Fibroblast of skin of back (primary cell): ENCODE data around the gene ADAM12.
"Not testable (repeated sequence)": the region's sequence is repeated elsewhere in the genome, so short reads cannot be mapped to it uniquely, and the experiment has no call there.

ENCODE experiments used
- DNase-seq: peaks from one replicate; pipeline ENCODE4 v3.0.0-alpha.2; 2013

Gene ADAM12

DNA sequence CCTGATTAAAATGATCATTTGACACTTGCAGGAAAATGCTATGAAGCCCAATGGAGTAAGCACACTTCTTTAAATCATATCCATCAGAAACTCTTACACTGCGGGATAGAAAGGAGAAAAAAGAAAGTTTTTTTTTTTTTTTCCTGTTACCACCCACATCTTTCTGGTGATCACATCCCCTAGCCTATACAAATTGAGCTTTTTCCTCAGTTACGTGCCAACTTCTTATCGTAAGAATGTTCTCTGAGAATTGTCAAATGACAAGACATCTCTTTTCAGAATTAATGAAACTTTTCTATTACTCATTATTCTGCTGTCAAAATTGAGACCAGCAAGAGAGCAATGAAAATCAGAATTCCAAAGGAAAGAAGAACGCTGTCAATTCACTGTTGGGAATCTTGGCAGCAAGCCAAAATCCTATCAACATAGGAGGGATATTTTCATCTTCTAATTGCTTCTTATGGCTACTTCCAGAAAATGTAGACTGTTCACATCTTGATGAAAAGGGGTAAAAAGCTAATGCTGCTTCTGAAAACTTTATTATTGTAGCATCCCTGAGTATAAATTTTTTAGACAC is 179.5 kb downstream of the ADAM12 start:
- peak; percentile 48 for DNase-seq

DNA sequence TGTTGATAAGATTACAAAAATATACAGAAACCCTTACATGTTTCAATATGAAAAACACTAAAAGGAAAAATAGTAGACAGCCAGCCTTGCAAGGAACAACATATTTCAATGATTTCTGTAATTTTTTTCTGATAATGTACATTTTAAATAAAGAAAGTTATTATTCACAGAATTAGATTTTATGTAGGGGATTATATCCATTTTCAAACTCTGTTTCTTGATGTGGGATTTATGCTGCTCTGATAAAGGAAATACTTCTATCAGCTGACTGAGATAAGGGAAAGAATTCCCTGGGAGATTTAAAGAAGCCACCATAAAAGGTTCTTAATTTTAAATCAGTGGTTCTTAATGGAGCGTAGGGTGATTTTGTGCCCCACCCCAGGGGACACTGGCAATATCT is 180.4 kb downstream of the ADAM12 start:
- no peak for DNase-seq

DNA sequence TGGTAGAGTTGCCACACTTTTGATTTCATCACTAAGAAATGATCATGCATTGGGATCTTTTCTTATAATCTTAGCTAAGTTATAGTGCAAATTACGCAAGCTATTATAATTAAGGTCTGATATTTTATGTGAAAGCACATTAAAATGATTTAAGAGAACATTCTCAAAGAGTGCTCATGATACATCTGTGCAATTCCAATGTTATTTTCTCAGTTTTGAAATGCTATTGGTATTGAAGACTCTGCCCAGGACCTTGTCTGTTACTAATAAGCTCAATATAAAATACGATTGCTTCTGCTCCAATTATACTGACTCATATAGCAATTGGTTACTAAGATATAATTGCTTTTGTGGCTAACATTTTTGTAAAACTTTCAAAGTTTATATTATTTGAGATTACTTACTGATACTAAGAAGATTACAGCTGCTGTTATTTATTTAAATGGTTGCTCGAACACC is 180.9 kb downstream of the ADAM12 start:
- no peak for DNase-seq

DNA sequence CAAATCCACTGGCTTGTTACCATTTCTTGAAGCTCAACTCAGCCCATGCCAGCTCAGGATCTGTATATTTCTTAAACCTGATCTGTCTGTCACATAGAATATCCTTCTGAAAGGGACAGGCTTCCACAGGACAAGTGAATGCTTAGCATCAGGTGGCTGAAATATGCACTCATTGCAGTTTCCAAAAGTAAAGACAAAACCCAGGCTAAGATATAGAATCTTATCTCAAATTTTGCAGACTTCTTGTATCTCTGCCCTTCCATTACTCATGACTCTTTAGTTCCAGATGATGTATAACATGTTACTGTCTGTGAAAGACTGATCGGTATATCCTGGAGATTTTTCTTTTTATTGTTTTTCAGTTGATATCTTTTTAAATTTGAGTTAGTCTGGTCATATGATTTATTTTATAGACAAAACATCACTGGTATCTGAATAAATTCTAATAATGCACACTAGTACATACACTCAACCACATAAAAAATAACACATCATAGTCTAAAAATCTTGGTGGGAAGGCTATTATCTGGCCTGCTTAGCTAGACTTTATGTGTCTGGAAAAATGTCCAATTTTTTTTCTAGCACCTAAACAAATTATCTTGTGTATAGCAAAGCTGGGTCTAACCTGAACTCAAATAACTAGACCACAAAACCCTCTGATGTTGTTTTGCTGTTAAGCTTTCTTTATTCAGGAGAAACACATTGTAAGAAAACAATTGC is 182.6 kb downstream of the ADAM12 start:
- DNase-seq, result peak; percentile 61

DNA sequence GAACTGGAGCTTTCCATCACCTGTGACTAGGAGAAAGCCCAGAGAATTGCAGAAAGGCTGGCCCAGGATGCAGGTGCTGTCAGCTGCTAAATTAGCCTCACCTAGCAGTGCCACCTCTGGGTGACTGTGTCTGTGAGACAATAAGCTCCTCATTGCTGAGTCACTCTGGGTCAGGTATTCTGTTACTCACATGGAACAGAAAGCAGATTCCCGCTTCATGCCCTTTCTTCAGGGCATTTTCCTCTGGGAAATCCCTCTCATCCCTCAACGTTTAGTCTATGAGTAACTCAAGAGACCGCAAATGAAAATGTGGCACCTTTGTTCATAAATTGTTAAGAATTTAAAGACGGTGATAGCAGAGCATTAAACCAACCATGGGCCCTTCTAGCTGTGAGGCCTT is 184.0 kb downstream of the ADAM12 start:
- no peak for DNase-seq

DNA sequence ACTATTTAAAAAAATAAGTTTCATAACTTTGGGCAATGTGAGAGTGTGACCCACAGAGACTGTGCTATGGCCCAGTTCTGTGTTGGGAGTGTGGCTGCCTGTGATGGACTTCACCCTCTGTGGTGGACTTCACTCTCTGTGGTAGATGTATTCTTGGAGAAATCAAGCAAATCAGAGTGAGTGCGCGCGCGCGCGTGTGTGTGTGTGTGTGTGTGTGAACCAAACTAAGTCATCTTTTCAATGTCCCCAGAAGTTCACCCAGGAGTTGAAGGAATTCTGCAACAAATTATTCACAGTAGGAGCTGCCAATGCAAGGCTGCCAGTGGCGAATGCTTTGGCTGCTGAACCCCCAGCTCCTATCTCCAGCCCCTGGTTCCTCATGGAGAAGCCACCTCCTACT is 184.5 kb downstream of the ADAM12 start:
- DNase-seq, result peak; percentile 30

DNA sequence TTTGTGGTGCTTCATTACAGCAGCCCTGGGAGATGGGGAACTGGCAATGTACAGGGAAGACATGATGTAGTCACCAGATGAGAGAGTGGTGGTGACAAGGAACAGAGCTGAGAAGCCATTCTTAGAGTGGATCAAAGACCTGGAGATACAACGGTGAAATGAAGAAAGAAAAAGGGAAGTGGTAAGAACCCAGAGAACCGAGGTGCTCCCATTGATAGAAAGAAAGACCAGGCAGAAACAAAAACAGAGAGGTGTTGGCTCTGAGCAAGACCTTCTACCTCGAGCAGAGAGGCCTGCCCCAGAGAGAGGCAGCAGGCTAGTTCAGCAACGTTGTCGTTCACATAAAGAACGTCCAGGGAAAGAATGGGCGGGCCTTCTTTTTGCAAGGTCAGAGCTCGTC is 186.7 kb downstream of the ADAM12 start:
- DNase-seq, result no peak

DNA sequence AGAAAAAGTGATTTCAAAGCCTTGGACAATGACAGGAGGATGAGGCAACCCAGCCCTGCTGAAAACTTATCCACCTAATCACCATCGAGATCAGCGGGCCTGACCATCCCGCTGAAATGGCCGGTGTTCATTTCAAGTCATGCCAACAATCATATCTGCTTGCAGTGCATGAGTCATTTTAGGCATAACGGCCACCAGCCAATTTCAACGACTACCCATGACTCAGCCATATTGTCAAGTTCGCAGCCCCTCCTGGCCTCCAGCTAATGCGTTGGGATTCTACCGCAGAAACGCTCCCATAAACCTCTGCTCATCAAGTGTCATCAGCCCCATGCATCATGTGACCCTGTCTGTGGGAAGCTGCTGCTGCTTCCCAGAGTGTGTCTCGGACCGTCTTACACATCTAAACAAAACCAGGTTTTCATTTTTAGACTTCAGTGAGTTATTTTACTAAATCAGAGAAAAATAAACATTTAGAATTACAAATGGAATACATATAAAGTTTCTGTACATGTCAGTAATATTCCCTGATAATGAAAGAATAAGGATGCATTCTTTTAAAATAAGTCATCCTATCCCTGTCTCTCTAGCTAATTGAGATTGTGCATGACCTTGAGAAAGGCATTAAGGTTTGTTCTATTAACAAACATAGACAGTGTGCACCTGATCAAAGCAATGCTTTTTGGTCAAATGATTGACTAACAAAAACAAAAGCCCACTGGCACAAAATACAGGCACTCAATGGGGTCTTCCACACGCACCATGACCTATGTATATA is 188.9 kb downstream of the ADAM12 start:
- peak; percentile 96 for DNase-seq

DNA sequence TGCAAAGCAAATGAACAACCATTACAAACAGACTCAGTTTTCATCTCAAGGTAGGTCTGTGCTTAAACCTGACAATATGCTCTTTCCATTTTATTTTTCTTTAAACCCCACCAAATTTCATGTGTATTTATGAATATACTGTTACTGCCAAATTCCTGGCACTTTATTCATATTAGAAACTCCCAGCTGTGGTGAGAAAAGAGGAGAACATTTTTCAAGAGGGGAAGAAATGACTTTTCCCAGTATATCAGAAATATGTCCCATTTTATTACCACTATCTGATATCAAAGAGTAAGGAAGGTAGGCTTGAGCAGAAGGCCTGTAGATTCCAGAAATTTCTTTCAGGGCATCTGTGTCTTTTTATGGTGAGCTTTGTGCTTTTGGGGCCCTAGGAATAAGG is 189.6 kb downstream of the ADAM12 start:
- peak; percentile 41 for DNase-seq

DNA sequence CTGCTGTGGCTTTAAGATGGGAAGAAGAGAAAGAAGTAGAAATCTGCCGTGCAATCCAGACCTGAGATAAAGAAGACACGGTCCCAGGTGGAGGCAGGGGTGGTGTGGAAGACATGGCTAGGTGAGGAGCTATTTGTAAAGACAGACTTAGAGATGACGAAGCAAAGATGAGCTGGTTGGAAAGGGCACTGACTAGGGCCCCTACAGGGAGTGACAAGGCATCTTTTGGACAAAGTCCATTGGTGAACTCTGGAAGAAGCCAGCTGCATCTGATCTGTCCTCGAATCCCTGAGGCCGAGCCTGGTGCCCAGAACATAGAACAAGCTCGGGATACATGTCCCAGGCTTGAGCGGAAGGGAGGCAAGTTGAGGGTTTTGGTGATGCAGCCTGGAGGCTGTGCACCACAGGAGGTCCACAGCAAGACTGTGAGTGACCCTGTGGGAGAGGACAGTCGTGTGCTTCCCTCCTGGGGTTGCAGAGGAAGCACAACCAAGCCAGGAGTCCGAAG is 191.2 kb downstream of the ADAM12 start:
- no peak for DNase-seq

DNA sequence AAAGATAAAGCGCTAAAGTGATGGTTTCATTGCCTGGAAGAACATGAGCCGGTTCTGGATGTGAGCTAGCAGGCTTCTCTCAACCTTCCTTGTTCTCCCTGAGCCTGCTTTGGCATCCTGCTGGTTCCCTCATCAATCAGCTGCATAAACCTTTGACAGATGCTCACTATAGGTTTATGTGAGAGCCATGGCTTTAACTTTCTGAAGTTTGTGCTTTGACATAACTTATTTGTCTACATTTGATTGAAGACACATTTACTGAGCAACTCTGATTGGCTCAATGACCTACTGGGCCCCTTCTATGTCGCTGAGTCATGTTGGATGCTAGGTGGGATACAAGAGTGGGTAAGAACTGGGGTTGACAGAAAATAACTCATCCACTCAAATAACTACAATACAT is 192.0 kb downstream of the ADAM12 start:
- DNase-seq, result no peak

DNA sequence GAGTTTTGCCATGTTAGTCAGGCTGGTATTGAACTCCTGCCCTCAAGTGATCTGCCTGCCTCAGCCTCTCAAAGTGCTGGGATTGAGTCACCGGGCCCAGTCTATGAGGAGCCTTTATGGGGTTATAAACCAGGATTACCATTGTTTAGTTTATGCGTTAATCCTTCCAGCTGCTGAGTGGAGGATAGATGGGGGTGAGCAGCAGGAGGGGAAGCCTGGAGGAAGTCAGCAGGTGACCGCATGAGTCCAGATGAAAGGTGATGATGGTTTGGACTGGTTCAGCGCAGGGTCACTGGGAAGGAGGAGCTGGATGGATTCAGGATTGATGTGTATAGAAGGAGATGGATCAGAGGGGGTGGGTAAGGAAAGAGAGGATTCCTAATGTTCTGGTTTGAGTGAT is 197.1 kb downstream of the ADAM12 start:
- DNase-seq, result no peak

DNA sequence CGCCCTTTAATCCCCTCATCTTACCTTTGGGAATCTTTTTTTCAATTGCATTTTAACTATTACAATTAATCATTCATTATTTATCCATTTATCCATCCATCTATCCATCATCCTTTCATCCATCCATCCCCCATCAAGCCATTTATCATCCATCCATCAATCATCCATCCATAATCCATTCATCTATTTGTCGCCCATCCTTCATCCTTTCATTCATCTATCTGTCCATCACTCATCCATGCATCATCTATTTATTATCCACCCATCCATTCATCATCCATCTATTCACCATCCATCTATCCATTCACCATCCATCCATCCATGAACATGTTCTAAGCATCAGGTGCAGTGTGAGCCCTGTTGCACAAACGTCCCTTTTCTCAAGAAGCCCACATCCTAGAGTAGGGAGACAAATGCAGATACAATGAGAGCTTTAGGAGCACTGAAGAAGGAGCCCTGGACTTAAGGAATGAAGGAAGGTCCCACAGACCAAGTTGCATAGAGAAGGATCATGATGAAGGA is 199.5 kb downstream of the ADAM12 start:
- no peak for DNase-seq

DNA sequence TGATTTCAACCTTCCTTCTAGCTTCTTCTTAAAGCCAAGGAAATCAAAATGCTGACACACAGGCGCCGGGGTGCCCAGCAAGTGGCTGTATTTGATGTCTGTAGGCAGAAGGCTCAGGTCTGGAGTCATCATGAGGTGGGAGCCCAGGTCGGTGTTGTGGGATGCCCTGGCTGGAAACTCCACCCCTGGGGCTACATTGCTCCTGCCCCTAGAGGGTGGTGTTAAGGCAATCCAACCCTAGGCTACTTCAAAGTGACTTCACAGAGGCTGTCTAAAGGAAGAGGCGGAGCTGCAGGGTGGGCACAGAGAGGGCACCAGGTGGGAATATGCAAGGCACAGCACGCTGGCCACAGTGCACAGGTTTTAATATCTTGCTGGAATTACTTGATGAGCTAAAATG is 200.9 kb downstream of the ADAM12 start:
- DNase-seq, result no peak

DNA sequence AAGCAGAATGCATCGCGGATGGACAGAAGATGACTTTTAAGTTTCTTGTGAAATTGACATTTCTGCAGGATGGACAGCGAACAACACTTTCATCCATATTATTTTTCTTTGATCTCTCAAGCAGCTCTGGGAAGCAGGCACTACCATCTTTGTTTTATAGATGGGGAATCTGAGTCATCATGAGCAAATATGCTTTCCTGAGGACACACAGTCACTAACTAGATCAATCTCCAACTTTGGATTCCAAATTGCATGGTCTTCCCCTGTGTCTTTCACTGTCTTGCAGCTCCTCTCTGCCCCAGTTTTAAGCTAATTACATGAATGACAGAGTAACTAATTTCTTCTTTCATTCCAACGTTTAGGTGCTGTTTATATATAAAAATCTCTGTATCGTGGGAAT is 201.5 kb downstream of the ADAM12 start:
- DNase-seq, result peak; percentile 52

DNA sequence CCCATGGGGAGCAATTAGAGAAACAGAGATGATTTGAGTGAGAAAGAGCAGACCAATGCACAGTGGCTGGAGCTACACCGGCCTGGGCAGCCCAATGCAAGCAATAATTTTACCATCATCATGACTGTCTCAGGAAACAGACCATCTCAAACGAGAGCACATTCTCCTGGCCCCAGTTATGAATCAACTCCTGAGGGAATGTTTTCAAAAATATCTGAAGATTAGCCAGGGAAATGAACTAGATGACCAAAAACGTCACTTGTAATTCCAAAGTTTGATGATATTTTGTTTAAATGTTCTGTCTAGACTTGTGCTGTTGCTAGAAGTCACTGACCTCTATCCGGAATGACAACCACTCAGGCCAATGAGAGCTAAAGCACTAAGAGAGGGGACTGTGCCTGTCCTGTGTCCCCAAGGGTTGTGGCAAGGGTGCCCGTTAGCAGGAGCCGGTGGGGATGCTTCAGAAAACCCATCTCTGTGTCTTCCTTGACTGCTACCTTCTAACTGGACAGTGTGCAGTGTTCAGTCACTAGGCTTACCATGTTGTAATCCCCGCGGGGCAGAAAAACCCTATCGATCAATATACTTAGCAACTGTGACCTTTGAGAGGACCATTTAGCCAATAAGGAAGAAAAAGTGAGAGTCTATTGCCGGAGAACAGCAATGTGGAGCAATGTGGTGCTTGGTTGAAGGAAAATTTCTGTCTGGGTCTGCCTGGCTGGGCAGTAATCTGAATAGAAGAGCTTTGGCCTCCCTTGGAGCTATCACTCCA is 202.4 kb downstream of the ADAM12 start:
- peak; percentile 67 for DNase-seq

DNA sequence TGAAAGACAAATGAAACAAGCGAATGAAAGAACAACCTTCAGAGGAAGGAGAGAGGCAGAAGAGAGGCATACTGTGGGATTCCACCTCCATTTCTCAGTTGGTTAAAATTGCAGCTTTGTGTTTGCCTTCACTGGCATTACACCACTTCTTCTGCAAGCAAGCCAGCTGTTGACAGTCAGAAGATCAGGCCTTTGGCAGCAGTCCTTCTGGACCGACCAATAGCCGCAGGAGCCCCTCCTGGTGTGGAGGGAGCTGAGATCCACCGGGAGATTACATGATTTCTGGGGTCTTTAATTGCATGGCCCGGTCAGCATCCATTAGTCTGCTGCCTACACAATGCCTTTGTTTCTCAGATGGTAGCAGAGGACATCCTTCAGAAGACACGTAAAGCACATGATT is 206.7 kb downstream of the ADAM12 start:
- no peak for DNase-seq

DNA sequence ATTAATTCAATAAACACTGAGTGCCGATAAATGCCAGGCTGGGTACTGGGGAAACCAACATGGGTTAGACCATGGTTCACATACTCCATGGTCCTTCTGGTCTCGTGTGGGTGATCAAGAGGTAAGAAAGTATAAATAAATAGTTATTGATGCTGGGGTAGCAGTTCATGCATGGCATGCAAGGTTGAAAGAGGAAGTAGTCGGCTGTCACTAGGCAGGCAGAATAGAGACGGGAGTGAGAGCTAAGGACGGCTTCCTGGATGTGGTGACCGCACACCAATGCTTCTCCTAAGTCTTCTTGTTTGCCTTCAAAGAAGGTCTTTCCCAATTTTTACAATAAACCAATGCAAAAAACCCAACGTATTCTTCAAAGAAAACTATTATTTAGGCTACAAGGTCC is 208.6 kb downstream of the ADAM12 start:
- DNase-seq, result no peak

DNA sequence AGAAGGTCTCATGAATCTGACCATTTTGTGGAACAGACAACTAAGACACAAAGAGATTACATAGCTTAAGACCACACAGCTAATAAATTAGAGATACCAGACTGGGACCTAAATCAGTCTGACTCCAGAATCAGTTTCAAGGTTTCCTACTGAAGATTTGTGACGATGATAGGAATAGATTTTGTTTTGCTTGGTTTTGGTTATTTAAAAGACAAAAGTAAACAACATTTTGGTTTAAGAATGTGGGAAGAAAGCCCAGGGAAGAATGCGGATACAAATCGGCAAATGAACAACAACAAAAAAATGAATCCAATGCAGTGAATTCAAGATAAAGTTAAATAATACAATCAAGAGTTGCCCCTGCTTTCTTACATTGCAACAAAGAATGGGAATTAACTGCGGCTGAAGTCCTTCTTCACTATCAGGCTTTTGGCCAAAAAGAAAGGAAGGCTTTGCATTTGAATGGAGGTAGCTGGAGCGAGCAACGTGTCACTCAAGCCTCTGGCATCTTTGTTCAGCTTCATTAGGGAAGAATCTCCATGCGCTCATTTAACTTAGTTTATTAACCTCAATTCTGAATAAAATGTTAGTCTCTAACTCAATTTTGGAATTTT is 210.8 kb downstream of the ADAM12 start:
- peak; percentile 47 for DNase-seq

DNA sequence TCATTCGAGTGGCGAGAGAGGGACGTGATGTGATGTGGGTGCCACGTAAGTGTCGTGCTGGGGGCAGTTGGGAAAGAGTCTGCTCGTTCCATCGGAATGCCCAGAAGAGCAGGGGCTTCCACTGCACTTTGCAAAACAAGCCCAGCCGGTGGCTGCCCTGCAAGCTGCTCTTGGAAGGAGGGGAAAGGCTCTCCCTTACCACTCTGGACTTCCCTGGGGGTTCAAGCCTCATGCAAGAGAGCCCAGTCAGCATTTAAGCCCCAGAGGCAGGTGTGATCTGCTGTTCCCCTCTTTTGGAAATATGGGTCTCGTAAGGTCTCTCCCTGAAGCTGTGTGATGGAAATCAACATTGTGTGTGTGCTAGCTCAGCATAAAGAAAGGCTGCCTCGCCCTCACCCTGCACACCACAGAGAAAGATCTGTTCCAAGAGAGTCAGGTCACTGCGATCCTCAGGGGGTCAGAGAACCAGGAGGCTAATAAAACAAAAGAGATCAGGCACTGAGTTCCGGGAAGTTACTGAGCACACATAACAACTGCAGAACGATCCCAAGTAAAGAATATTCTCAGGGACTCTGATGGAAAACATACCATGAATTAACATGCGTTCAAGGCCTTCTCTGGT is 212.5 kb downstream of the ADAM12 start:
- DNase-seq, result peak; percentile 63

DNA sequence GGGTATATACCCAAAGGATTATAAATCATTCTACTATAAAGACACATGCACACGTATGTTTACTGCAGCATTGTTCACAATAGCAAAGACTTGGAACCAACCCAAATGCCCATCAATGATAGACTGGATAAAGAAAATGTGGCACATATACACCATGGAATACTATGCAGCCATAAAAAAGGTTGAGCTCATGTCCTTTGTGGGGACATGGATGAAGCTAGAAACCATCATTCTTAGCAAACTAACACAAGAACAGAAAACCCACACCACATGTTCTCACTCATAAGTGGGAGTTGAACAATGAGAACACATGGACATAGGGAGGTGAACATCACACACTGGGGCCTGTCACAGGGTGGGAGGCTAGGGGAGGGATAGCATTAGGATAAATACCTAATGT is 215.5 kb downstream of the ADAM12 start:
- DNase-seq, result not testable (repeated sequence)

DNA sequence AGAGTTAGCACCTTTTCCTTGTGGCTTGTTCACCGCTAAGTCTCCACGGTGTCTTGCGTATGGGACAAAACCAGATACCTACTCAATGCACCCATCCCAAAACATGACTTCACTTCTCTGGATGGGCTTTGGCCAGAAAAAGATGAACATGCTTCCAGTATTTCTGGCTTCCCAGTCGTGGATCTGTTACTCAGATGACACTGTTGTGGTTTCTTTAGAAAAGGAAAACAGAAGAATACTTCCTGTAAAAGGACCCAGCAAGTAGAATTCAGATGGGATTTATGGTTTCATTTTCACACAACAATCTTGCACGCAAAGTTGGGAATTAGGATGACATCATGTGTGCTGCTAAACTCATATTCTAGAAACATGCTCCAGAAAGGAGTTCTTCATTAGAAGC is 216.7 kb downstream of the ADAM12 start:
- DNase-seq, result peak; percentile 98
